ENCODE measurements around the gene TMCC1.
"Not testable (repeated sequence)": the region's sequence is repeated elsewhere in the genome, so short reads cannot be mapped to it uniquely, and the experiment has no call there.

Gene TMCC1

GRCh38 chr3:129641567-129642260, 251.8 kb downstream of the TMCC1 start:
- not testable (repeated sequence) for DNase-seq

- not testable (repeated sequence) for DNase-seq
These were observed 252.5 kb downstream of the TMCC1 start for GRCh38 chr3:129640985-129641384.

- no peak for DNase-seq
These were observed 255.0 kb downstream of the TMCC1 start for GRCh38 chr3:129638481-129638880.

- no peak for DNase-seq
These were observed 257.4 kb downstream of the TMCC1 start for GRCh38 chr3:129636082-129636481.

GRCh38 chr3:129635656-129636055, 257.9 kb downstream of the TMCC1 start:
- DNase-seq: no peak

- no peak for DNase-seq
These were observed 259.6 kb downstream of the TMCC1 start for GRCh38 chr3:129633751-129634481.

GRCh38 chr3:129632977-129633376, 260.5 kb downstream of the TMCC1 start:
- no peak for DNase-seq

GRCh38 chr3:129632556-129632955, 261.0 kb downstream of the TMCC1 start:
- no peak for DNase-seq

GRCh38 chr3:129632056-129632455, 261.5 kb downstream of the TMCC1 start:
- DNase-seq: no peak

GRCh38 chr3:129629011-129629410, 264.5 kb downstream of the TMCC1 start:
- DNase-seq: no peak

- no peak for DNase-seq
These were observed 265.4 kb downstream of the TMCC1 start for GRCh38 chr3:129628169-129628522.

GRCh38 chr3:129627350-129628168, 266.0 kb downstream of the TMCC1 start:
- DNase-seq: peak; percentile 44 to 74 (median 56)

GRCh38 chr3:129626744-129627349, 266.7 kb downstream of the TMCC1 start:
- peak in 4 of 6 experiments; percentile 13 to 51 (median 34) for DNase-seq

- no peak for DNase-seq
These were observed 268.2 kb downstream of the TMCC1 start for GRCh38 chr3:129625072-129625874.

GRCh38 chr3:129624347-129625071, 269.0 kb downstream of the TMCC1 start:
- DNase-seq: no peak

- no peak for DNase-seq
These were observed 269.9 kb downstream of the TMCC1 start for GRCh38 chr3:129623447-129624118.

GRCh38 chr3:129622933-129623332, 270.6 kb downstream of the TMCC1 start:
- DNase-seq: no peak

- no peak for DNase-seq
These were observed 271.2 kb downstream of the TMCC1 start for GRCh38 chr3:129622226-129622874.

GRCh38 chr3:129621626-129622225, 271.8 kb downstream of the TMCC1 start:
- DNase-seq: no peak
